Keratinocyte (primary cell): Measurements from ENCODE around the gene ABCA4. TPM values are rescaled to one million over a fixed set of nuclear protein-coding genes. Genes with fewer than 3 reads are reported as not detected.
A peak's percentile ranks its signal among the peaks of the same experiment; 100 is the strongest.

ENCODE experiments used
- DNase-seq: peaks from one replicate; pipeline ENCODE4 v3.0.0-alpha.2; 2011; ENCODE audit warnings: low read depth, missing footprints, low spot score
- FAIRE-seq: peaks from 2 replicates; lab custom pipeline; 2011; peaks lifted over from hg19 to GRCh38; lab: Jason Lieb, UNC
- H2AFZ ChIP-seq: 2 replicates; pipeline ENCODE4 v1.6.0; 2012; ENCODE audit warnings: low read length, control low read depth, inconsistent platforms; ENCODE audit not compliant: control insufficient read depth
- H3K27ac ChIP-seq: 2 replicates; pipeline ENCODE4 v1.5.1; 2011; ENCODE audit warnings: low read length; ENCODE audit not compliant: control insufficient read depth, insufficient read depth
- H3K27me3 ChIP-seq: 3 replicates; pipeline ENCODE4 v1.6.0; 2011; ENCODE audit warnings: low read length; ENCODE audit not compliant: control insufficient read depth, insufficient read depth; ENCODE audit errors: extremely low read depth
- H3K36me3 ChIP-seq, 2 experiments: 2 replicates in 1 of 2; 3 replicates in 1 of 2; pipeline ENCODE4 v1.5.1; 2011; ENCODE audit warnings: low read length in 2 of 2, mild to moderate bottlenecking in 1 of 2; ENCODE audit not compliant: control insufficient read depth in 2 of 2, insufficient read depth in 2 of 2; ENCODE audit errors: extremely low read depth in 1 of 2
- H3K4me1 ChIP-seq: 3 replicates; pipeline ENCODE4 v1.5.1; 2011; ENCODE audit warnings: low read length; ENCODE audit not compliant: control insufficient read depth, insufficient read depth; ENCODE audit errors: extremely low read depth
- H3K4me2 ChIP-seq: 3 replicates; pipeline ENCODE4 v1.6.0; 2011; ENCODE audit warnings: low read depth, low read length; ENCODE audit not compliant: control insufficient read depth, insufficient read depth; ENCODE audit errors: extremely low read depth
- H3K4me3 ChIP-seq, 3 experiments: fragments of 200-600 bp in 1 of 3; sonication (generic) in 1 of 3; 2 replicates in 2 of 3; 3 replicates in 1 of 3; pipeline ENCODE4 v1.5.1; 2011 to 2016; ENCODE audit warnings: low read length in 3 of 3, mild to moderate bottlenecking in 3 of 3, control low read depth in 2 of 3, inconsistent platforms in 1 of 3, low read depth in 1 of 3, mixed read lengths in 1 of 3, mixed run types in 1 of 3, moderate library complexity in 1 of 3; ENCODE audit not compliant: control insufficient read depth in 2 of 3, insufficient read depth in 2 of 3; ENCODE audit errors: extremely low read depth in 1 of 3
- H3K79me2 ChIP-seq: 2 replicates; pipeline ENCODE4 v1.6.0; 2012; ENCODE audit warnings: low read length; ENCODE audit not compliant: control insufficient read depth, insufficient read depth
- H3K9ac ChIP-seq: 3 replicates; pipeline ENCODE4 v1.6.0; 2011; ENCODE audit warnings: low read length; ENCODE audit not compliant: control insufficient read depth, insufficient read depth; ENCODE audit errors: extremely low read depth
- H3K9me1 ChIP-seq: 3 replicates; pipeline ENCODE4 v1.6.0; 2011; ENCODE audit warnings: low read length; ENCODE audit not compliant: control insufficient read depth, insufficient read depth; ENCODE audit errors: extremely low read depth
- H3K9me3 ChIP-seq: 2 replicates; pipeline ENCODE4 v1.5.1; 2012; ENCODE audit warnings: low read depth, low read length; ENCODE audit not compliant: control insufficient read depth
- H4K20me1 ChIP-seq: 3 replicates; pipeline ENCODE4 v1.6.0; 2011; ENCODE audit warnings: low read length; ENCODE audit not compliant: control insufficient read depth, insufficient read depth; ENCODE audit errors: extremely low read depth
- CTCF ChIP-seq, 3 experiments: IDR thresholded peaks in 1 of 3; conservative IDR thresholded peaks in 1 of 3; optimal IDR thresholded peaks in 1 of 3; 2 replicates in 2 of 3; 3 replicates in 1 of 3; pipeline versions ENCODE3 to v1.5.1; 2011; ENCODE audit warnings: low read length in 3 of 3, mild to moderate bottlenecking in 3 of 3, moderate library complexity in 2 of 3, control low read depth in 1 of 3, inconsistent platforms in 1 of 3; ENCODE audit not compliant: insufficient read depth in 2 of 3; ENCODE audit errors: extremely low read depth in 1 of 3
- EZH2 ChIP-seq: IDR thresholded peaks from one replicate; pipeline ENCODE4 v1.6.1; 2012; ENCODE audit warnings: inconsistent platforms, mild to moderate bottlenecking, low read length, moderate library complexity
- dilution Hi-C: fragments of 300-500 bp; cut with MboI; formaldehyde crosslinking; loops from one replicate; pipeline ENCODE4 v1.7.0; 2020; ENCODE audit warnings: low sequenced_read_pairs; ENCODE audit not compliant: extremely low pct_ligation_motif_present
- polyA plus RNA-seq, 5 experiments: library from polyadenylated mRNA; depleted of rRNA in 3 of 5; stranded (reverse) in 3 of 5; stranded (forward) in 1 of 5; unstranded in 1 of 5; fragments of >200 nt; gene quantifications; 1 replicate in 1 of 5; 2 replicates in 3 of 5; 3 replicates in 1 of 5; pipeline versions ENCODE4 v1.2.1 to v1.2.3, GENCODE V29; 2011 to 2012; ENCODE audit warnings: missing spikeins in 2 of 5, low read depth in 1 of 5, low replicate concordance in 1 of 5

ABCA4 gene
- polyA plus RNA-seq, 1 donor (not counting 4 experiments of a cell fraction or from before 2014, with no cell fraction given) = 0.04 TPM

- Histone ChIP-seq H3K79me2 (no peaks in the 10 kb centered on the region), H3K9me3 (no peaks in the 10 kb centered on the region), H4K20me1 (no peaks in the 10 kb centered on the region), H3K36me3 (no peaks in the 10 kb centered on the region), H3K27me3 (no peaks in the 10 kb centered on the region), H3K9me1 (no peaks in the 10 kb centered on the region), H2AFZ (peak overlapping the region; percentile 56), H3K4me2 (peak overlapping the region; percentile 11), H3K4me3 (no peak overlapping the region), H3K4me1 (peaks cover 10% of the 10 kb centered on the region), H3K9ac (no peak overlapping the region), H3K27ac (no peak overlapping the region)
- DNase-seq (no peak), FAIRE-seq (peak; percentile 96)
- no peak for TF ChIP-seq EZH2
- peak; percentile 95 to 98 (median 96) for TF ChIP-seq CTCF (optimal IDR thresholded peaks at IDR 0.05 in 1 of 3, IDR thresholded peaks at IDR 0.05 in 1 of 3, conservative IDR thresholded peaks at IDR 0.05 in 1 of 3; ENCODE audit: extremely low read depth in 1 of 3, insufficient read depth in 2 of 3, low read length in 3 of 3)
- dilution Hi-C loops = no loop called here
Observed at GRCh38 chr1:94061513-94062443, 59.2 kb downstream of the ABCA4 start.

- Histone ChIP-seq H3K4me3 (no peak overlapping the region), H3K9me1 (no peaks in the 10 kb centered on the region), H3K9me3 (no peaks in the 10 kb centered on the region), H3K36me3 (no peaks in the 10 kb centered on the region), H2AFZ (no peak overlapping the region), H3K27ac (no peak overlapping the region), H4K20me1 (no peaks in the 10 kb centered on the region), H3K4me1 (peaks cover 14% of the 10 kb centered on the region), H3K79me2 (no peaks in the 10 kb centered on the region), H3K27me3 (no peaks in the 10 kb centered on the region), H3K9ac (no peak overlapping the region), H3K4me2 (no peak overlapping the region)
- FAIRE-seq = no peak
- dilution Hi-C loops = no loop called here
- no peak for TF ChIP-seq CTCF (optimal IDR thresholded peaks at IDR 0.05 in 1 of 3, IDR thresholded peaks at IDR 0.05 in 1 of 3, conservative IDR thresholded peaks at IDR 0.05 in 1 of 3; ENCODE audit: extremely low read depth in 1 of 3, insufficient read depth in 2 of 3, low read length in 3 of 3)
- TF ChIP-seq EZH2 = no peak
- no peak for DNase-seq
Observed at GRCh38 chr1:94060720-94061119, 60.2 kb downstream of the ABCA4 start.
